GM12878 (cell line): ENCODE measurements around the gene SLC29A4. TPM values are rescaled to one million over a fixed set of nuclear protein-coding genes. Genes with fewer than 3 reads are reported as not detected.

Source experiments
- ATAC-seq: fragments of 200-7000 bp; cut with Tn5 transposase; 3 replicates; pipeline ENCODE4 v1.9.1; 2020; ENCODE audit warnings: mild to moderate bottlenecking, moderate library complexity
- BruUV-seq: library from RNA; stranded (reverse); fragments of 400-500 nt; replicated peaks from 2 replicates; lab custom pipeline; 2021; lab: Mats Ljungman, UMichigan
- CTCF ChIA-PET: fragments of 300-600 bp; sonication (Branson Sonifier 250); formaldehyde crosslinking; extraction: SDS; loops from one replicate; lab custom pipeline; 2021; ENCODE audit warnings: inconsistent platforms; lab: Yijun Ruan, JAX
- POLR2A ChIA-PET: fragments of 350-600 bp; formaldehyde crosslinking; extraction: SDS; loops from one replicate; lab custom pipeline; 2021; ENCODE audit warnings: inconsistent platforms; lab: Charles Lee
- RAD21 ChIA-PET: fragments of 300-600 bp; sonication (Branson Sonifier 250); formaldehyde crosslinking; loops from one replicate; lab custom pipeline; 2023; ENCODE audit warnings: antibody characterized with exemption; ENCODE audit not compliant: unreplicated experiment; lab: Charles Lee
- SMC1A ChIA-PET: fragments of 300-600 bp; sonication (Branson Sonifier 250); formaldehyde crosslinking; loops from one replicate; lab custom pipeline; 2023; ENCODE audit not compliant: unreplicated experiment, uncharacterized antibody; lab: Charles Lee
- DNase-seq: peaks from one replicate; pipeline ENCODE4 v3.0.0-alpha.2; 2011; ENCODE audit warnings: low read depth, low spot score
- FAIRE-seq: peaks from 3 replicates; lab custom pipeline; 2011; peaks lifted over from hg19 to GRCh38; lab: Jason Lieb, UNC
- H2AFZ ChIP-seq: 2 replicates; pipeline ENCODE4 v1.6.0; 2011; ENCODE audit warnings: low read depth, low read length, control low read depth; ENCODE audit not compliant: control insufficient read depth
- H3K27ac ChIP-seq: 2 replicates; pipeline ENCODE4 v1.5.1; 2011; ENCODE audit warnings: control low read depth; ENCODE audit not compliant: control insufficient read depth, insufficient read depth
- H3K27me3 ChIP-seq, 2 experiments: replicated peaks in 1 of 2; 2 replicates each; pipeline versions ENCODE4 v1.6.0 to v1.6.1; 2011; ENCODE audit warnings: low read length in 1 of 2; ENCODE audit not compliant: control insufficient read depth in 2 of 2, insufficient read depth in 2 of 2
- H3K36me3 ChIP-seq, 2 experiments: 2 replicates each; pipeline ENCODE4 v1.5.1; 2011; ENCODE audit warnings: low read length in 1 of 2; ENCODE audit not compliant: control insufficient read depth in 2 of 2, insufficient read depth in 2 of 2
- H3K4me1 ChIP-seq: 2 replicates; pipeline ENCODE4 v1.6.1; 2011; ENCODE audit warnings: mild to moderate bottlenecking, low read length, moderate library complexity, mixed read lengths; ENCODE audit not compliant: control insufficient read depth, insufficient read depth
- H3K4me2 ChIP-seq: 2 replicates; pipeline ENCODE4 v1.6.0; 2011; ENCODE audit warnings: control low read depth; ENCODE audit not compliant: control insufficient read depth, insufficient read depth
- H3K4me3 ChIP-seq: fragments of 200-600 bp; sonication (generic); 2 replicates; pipeline ENCODE4 v1.5.1; 2016
- H3K79me2 ChIP-seq: 2 replicates; pipeline ENCODE4 v1.6.0; 2011; ENCODE audit warnings: low read length; ENCODE audit not compliant: control insufficient read depth, insufficient read depth
- H3K9ac ChIP-seq: 2 replicates; pipeline ENCODE4 v1.8.0; 2011; ENCODE audit warnings: low read length, control low read depth, mixed read lengths; ENCODE audit not compliant: control insufficient read depth, insufficient read depth
- H3K9me3 ChIP-seq: replicated peaks from 3 replicates; pipeline ENCODE4 v1.5.1; 2011; ENCODE audit warnings: mild to moderate bottlenecking, low read length; ENCODE audit not compliant: control insufficient read depth, insufficient read depth
- H4K20me1 ChIP-seq: 2 replicates; pipeline ENCODE4 v1.6.0; 2011; ENCODE audit not compliant: control insufficient read depth, insufficient read depth
- ATF7 ChIP-seq: fragments of 450-650 bp; IDR thresholded peaks from 2 replicates; pipeline ENCODE4 v1.6.1; 2016; ENCODE audit warnings: low read depth, mild to moderate bottlenecking
- BHLHE40 ChIP-seq, 2 experiments: fragments of 450-650 bp in 1 of 2; IDR thresholded peaks; 2 replicates each; pipeline ENCODE4 v1.6.1; 2011 to 2017; ENCODE audit warnings: low read depth in 2 of 2, borderline replicate concordance in 1 of 2, improper control_type of control experiment in 1 of 2, low read length in 1 of 2, mild to moderate bottlenecking in 1 of 2
- JUNB ChIP-seq: IDR thresholded peaks from 2 replicates; pipeline ENCODE4 v1.6.1; 2016; ENCODE audit warnings: antibody characterized with exemption, mild to moderate bottlenecking
- RAD21 ChIP-seq: IDR thresholded peaks from 2 replicates; pipeline ENCODE4 v1.6.1; 2011; ENCODE audit warnings: mild to moderate bottlenecking, low read depth, low read length, moderate library complexity; ENCODE audit not compliant: insufficient read depth
- SP1 ChIP-seq: IDR thresholded peaks from one replicate; pipeline ENCODE4 v1.6.1; 2011; ENCODE audit warnings: low read depth, low read length
- SRF ChIP-seq, 2 experiments: IDR thresholded peaks; 2 replicates each; pipeline ENCODE4 v1.6.1; 2011; ENCODE audit warnings: low read depth in 2 of 2, low read length in 2 of 2, mild to moderate bottlenecking in 1 of 2, moderate library complexity in 1 of 2
- TCF3 ChIP-seq: IDR thresholded peaks from 2 replicates; pipeline ENCODE4 v1.6.1; 2012; ENCODE audit warnings: low read depth, mild to moderate bottlenecking, low read length, borderline replicate concordance; ENCODE audit not compliant: insufficient read depth
- ZNF207 ChIP-seq: fragments of 450-650 bp; IDR thresholded peaks from 2 replicates; pipeline ENCODE4 v1.6.1; 2014; ENCODE audit warnings: antibody characterized with exemption, mild to moderate bottlenecking, borderline replicate concordance
- ZNF592 ChIP-seq: fragments of 450-650 bp; IDR thresholded peaks from 2 replicates; pipeline ENCODE4 v1.6.1; 2017; ENCODE audit warnings: mild to moderate bottlenecking, moderate library complexity
- WGBS: methylation state at CpG from one replicate; pipeline ENCODE4 v1.1.6; 2016; ENCODE audit warnings: low lambda C conversion rate; ENCODE audit not compliant: insufficient replicate concordance, insufficient coverage; ENCODE audit errors: missing lambda C conversion rate; 5-methylcytosine and 5-hydroxymethylcytosine counted together
- in situ Hi-C: fragments of 300-500 bp; cut with MboI; formaldehyde crosslinking; loops from 9 replicates; pipeline ENCODE4 v1.14.3; 2018; ENCODE audit warnings: mixed read lengths
- intact Hi-C: fragments of 100-400 bp; cut with micrococcal nuclease; formaldehyde crosslinking; loops from one replicate; pipeline ENCODE4 v1.14.2; 2022; ENCODE audit not compliant: unreplicated experiment
- polyA plus RNA-seq, 11 experiments: library from polyadenylated mRNA; depleted of rRNA in 4 of 11; unstranded in 6 of 11; stranded (reverse) in 5 of 11; fragments of >200 nt; fragmentation: Nextera tagmentation in 4 of 11; fragmentation: Illumina TruSeq in 1 of 11; extraction: Ambion mirVana in 4 of 11; extraction: Trizol in 1 of 11; gene quantifications; 1 replicate in 1 of 11; 2 replicates in 10 of 11; pipeline versions ENCODE4 v1.2.1 to v1.2.3, GENCODE V29; 2011 to 2016; ENCODE audit warnings: inconsistent platforms in 2 of 11, missing spikeins in 2 of 11, low read depth in 1 of 11
- total RNA-seq, 4 experiments: library from RNA; depleted of rRNA in 3 of 4; stranded (reverse); fragments of >200 nt in 3 of 4; fragmentation: Illumina TruSeq in 1 of 4; extraction: Trizol in 1 of 4; gene quantifications; 2 replicates each; pipeline versions ENCODE4 v1.2.1 to v1.2.3, GENCODE V29; 2013 to 2021
- TF ChIP-seq, protein P1 (sequence below): IDR thresholded peaks from 2 replicates; pipeline ENCODE4 v1.6.1; 2012; ENCODE audit warnings: improper control_type of control experiment, low read depth, low read length; ENCODE audit not compliant: insufficient replicate concordance
- TF ChIP-seq, protein P2 (sequence below): IDR thresholded peaks from 2 replicates; pipeline ENCODE4 v1.6.1; 2012; ENCODE audit warnings: low read depth, low read length, improper control_type of control experiment

Gene SLC29A4
- total and polyA plus RNA-seq, 10 of the 15 experiments (the other 5 are each of a cell fraction or from before 2014, with no cell fraction given) = 0.11 to 0.72 (median 0.23) TPM; not detected in 3

DNA sequence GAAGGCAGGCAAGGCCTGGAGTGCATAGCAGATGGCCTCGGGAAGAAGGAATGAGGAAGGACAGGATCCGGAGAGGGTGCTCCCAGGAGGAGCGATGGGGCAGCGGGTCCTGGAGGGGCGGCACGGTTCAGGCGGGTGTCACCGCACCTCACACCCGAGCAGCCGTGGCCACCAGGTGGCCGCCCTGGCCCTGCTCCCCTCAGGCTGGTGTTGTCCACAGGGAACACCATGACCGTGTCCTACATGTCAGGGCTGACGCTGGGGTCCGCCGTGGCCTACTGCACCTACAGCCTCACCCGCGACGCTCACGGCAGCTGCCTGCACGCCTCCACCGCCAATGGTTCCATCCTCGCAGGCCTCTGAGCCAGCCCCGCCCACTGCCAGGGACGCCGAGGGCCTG is 19.8 kb downstream of the SLC29A4 start (continued):
- TF ChIP-seq, protein P1, sequence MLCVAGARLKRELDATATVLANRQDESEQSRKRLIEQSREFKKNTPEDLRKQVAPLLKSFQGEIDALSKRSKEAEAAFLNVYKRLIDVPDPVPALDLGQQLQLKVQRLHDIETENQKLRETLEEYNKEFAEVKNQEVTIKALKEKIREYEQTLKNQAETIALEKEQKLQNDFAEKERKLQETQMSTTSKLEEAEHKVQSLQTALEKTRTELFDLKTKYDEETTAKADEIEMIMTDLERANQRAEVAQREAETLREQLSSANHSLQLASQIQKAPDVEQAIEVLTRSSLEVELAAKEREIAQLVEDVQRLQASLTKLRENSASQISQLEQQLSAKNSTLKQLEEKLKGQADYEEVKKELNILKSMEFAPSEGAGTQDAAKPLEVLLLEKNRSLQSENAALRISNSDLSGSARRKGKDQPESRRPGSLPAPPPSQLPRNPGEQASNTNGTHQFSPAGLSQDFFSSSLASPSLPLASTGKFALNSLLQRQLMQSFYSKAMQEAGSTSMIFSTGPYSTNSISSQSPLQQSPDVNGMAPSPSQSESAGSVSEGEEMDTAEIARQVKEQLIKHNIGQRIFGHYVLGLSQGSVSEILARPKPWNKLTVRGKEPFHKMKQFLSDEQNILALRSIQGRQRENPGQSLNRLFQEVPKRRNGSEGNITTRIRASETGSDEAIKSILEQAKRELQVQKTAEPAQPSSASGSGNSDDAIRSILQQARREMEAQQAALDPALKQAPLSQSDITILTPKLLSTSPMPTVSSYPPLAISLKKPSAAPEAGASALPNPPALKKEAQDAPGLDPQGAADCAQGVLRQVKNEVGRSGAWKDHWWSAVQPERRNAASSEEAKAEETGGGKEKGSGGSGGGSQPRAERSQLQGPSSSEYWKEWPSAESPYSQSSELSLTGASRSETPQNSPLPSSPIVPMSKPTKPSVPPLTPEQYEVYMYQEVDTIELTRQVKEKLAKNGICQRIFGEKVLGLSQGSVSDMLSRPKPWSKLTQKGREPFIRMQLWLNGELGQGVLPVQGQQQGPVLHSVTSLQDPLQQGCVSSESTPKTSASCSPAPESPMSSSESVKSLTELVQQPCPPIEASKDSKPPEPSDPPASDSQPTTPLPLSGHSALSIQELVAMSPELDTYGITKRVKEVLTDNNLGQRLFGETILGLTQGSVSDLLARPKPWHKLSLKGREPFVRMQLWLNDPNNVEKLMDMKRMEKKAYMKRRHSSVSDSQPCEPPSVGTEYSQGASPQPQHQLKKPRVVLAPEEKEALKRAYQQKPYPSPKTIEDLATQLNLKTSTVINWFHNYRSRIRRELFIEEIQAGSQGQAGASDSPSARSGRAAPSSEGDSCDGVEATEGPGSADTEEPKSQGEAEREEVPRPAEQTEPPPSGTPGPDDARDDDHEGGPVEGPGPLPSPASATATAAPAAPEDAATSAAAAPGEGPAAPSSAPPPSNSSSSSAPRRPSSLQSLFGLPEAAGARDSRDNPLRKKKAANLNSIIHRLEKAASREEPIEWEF = no peak

DNA sequence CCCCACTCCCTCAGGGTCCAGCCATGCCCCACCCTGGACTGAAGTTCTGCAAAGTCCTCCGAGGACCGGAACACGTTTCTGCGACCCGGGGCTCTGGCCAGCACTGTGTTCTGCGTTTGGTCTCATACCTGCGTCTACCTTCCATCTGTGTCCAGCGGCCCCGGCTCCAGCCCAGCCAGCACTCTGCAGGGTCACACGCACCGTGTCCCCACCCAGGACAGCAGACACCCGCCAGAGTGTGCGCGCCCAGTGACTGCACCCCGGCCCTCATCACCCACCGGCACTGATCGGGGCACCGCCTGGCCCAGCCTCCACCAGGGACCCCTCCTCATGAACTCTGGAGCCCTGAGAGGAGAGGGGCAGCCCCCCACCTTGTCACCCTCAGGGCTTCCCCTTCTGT is 20.3 kb downstream of the SLC29A4 start:
- Histone ChIP-seq H3K27me3 (no peaks in the 10 kb centered on the region), H4K20me1 (no peaks in the 10 kb centered on the region), H3K9me3 (no peaks in the 10 kb centered on the region), H2AFZ (no peak overlapping the region), H3K4me1 (no peaks in the 10 kb centered on the region), H3K27ac (no peak overlapping the region), H3K36me3 (peaks cover 0 to 1% of the 10 kb centered on the region in 2 experiments; a peak in 1 of 4 replicates), H3K79me2 (no peaks in the 10 kb centered on the region), H3K4me2 (no peak overlapping the region), H3K4me3 (no peak overlapping the region), H3K9ac (no peak overlapping the region)
- DNase-seq (no peak), FAIRE-seq (no peak), ATAC-seq (no peak)
- in situ Hi-C loops (no loop called here), intact Hi-C loops (no loop called here)
- ChIA-PET SMC1A (no interaction called here), POLR2A (no interaction called here), RAD21 (no interaction called here), CTCF (no interaction called here)
- 79% methylated on average over 18 of the region's 18 CpGs for WGBS
- TF ChIP-seq JUNB (no peak), SP1 (no peak), TCF3 (no peak), RAD21 (no peak), ZNF207 (no peak), SRF (IDR thresholded peaks at IDR 0.05; ENCODE audit: low read depth in 2 of 2, low read length in 2 of 2) (no peak), BHLHE40 (IDR thresholded peaks at IDR 0.05; ENCODE audit: borderline replicate concordance in 1 of 2, low read depth in 2 of 2, low read length in 1 of 2) (no peak), ATF7 (no peak), ZNF592 (no peak)
- TF ChIP-seq, protein P2, sequence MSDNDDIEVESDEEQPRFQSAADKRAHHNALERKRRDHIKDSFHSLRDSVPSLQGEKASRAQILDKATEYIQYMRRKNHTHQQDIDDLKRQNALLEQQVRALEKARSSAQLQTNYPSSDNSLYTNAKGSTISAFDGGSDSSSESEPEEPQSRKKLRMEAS = no peak
- no TSS peak for BruUV-seq
